GM18508 (cell line): Measurements from ENCODE around the gene ASPG.
"Not testable (repeated sequence)": the region's sequence is repeated elsewhere in the genome, so short reads cannot be mapped to it uniquely, and the experiment has no call there.

Experiments used
- ATAC-seq: cut with Tn5 transposase; IDR thresholded peaks from one replicate; pipeline ENCODE4 v1.9.1; 2021; ENCODE audit warnings: moderate number of reproducible peaks; ENCODE audit not compliant: insufficient read depth, unreplicated experiment

ASPG gene

DNA sequence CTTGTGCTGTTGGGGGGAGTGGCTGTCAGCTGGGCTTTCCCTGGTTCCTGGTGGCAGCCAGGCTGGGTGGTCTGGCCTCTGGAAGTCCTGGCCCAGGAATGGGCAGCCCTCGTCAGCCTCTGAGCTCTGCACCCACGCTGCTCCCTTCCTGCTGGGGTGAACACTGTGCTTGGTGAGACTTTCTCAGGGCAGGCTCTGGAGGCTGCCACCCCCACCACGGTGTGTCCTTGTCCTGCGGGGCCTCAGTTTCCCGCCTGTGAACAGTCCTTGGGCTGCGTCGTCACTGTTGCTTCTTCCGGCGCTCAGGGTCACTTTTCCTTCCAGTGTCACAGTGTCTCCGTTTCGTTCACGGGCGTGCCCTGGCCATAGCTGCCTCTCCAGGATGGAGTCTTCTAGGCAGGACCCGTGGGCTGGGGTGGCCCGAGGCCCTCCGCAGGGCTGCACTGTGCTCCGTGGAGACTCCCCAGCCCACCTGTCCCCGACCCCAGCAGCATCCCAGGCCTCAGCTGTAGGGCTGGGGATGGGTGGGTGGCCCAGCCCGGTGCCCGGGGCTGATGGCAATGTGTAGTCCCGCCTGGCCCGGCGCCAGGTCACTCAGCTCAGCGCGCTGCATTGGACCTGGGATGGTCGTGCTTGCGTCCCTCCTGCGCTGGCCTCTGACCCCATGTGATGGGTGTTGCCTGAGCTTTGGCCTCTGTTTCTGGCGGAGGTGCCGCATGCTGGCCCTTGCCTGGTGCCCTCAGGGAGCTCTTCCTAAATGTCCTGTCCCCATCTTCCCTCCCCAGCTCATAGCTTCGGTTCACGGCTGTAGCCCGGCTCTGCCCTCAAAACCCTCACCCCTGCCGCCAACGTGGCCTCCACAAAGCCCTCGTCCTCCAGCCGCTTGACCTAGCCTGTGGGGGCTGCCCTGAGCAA, 59.7 kb downstream of the ASPG start:
- ATAC-seq, result no peak

DNA sequence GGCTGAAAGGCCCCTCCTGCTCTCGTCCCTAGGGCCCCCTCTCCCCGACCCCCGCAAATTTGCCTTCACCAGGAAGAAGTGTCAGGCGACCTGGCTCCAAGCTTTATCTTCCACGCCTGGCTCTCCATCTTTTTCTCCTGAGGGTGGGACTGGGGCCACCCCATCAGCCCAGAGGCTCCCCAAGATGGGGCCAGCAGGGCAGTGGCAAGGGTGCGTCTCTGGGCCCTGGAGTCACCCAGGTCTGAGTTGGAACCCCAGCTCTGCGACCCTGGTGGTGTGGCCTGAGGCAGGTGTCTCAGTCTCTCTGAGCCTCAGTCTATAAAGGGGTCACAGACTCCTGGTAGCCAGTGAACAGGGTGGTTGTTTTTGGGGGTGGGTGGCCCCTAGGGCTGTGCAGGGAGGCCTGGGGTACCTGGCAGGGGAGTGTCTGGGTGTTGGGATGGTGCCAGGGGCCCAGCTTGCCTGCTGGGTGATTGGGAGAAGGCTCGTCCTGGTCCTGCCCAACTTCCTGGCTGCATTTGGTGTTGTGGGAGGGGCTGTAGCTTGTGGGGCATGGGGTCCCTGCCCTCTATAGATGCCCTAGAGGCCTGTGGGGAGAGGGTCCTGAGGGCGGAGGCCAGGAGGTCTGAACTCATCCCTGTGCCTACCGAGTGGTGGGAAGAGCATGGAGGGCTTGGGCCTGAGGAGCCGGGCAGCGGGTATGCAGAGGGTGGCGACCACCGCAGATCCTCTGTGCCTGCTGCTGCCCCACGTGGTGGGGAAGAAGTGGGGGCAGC, 60.5 kb downstream of the ASPG start:
- no peak for ATAC-seq

DNA sequence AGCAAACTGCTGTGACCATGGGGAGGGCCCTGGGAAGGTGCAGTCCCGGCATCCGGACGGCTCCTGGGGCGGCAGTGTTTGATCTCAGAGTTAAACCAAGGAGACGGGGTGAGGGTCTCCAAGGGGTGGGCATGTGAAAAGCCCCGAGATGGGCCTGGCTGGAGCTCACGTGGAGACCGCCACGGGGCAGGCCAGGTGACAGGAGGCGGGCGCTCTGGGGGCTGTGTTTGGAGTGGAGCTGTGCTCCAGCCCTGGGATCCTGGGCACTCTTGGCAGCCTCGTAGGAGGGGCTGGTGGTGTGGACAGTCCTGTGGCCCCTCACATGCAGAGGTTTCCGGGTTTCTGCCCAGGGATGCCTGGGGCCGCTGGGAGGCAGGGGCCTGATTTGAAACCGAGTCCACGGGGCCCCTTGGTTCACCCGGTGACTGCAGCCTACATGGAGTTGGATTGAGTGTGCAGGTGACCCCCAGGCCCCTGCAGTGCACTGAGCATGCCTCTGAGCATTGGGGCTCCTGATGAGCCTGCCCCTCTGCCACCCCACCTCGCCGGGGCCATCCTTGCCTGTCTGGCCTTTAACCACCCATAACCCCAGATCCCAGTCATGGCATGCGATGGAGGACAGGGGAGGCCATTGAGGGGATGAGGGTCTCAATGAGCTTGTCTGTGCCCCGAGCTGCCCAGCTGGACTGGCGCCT, 61.3 kb downstream of the ASPG start:
- no peak for ATAC-seq

DNA sequence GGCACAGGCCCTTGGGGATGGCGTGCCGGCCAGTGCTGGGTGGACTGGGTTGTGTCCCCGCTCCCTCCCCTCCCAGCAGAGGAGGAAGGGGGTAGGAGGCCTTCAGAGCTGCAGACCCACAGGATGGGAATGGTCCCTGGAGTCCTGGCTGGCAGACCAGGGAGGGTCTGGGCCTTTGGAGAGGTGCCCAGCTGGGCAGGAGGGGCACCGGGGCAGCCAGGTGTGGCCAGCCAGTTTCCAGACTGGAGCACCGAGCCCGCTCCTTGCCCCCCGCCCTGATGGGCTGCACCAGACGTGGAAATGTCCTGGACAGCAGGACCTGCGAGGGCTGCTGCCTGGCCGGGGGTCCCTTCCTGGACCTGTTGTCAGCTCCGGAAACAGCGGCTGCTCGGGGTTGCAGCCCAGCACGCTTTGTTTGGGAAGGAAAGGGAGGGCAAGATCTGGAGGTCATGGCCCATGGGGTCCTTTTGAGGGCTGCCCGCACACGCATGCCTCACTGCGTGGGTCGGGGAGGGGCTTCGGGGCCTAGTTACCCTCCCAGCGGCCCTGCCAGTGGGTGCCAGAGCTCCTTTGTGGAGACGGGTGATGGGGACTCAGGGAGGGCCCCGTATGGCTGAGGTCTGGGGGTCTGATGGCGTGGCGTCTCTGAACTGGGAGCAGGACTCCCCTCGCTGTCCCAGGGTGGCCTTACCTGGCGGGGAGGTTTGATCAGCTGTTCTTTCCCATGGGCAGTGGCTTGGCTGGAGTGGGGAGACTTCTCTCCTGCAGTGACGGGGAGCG, 62.0 kb downstream of the ASPG start:
- ATAC-seq, result no peak

DNA sequence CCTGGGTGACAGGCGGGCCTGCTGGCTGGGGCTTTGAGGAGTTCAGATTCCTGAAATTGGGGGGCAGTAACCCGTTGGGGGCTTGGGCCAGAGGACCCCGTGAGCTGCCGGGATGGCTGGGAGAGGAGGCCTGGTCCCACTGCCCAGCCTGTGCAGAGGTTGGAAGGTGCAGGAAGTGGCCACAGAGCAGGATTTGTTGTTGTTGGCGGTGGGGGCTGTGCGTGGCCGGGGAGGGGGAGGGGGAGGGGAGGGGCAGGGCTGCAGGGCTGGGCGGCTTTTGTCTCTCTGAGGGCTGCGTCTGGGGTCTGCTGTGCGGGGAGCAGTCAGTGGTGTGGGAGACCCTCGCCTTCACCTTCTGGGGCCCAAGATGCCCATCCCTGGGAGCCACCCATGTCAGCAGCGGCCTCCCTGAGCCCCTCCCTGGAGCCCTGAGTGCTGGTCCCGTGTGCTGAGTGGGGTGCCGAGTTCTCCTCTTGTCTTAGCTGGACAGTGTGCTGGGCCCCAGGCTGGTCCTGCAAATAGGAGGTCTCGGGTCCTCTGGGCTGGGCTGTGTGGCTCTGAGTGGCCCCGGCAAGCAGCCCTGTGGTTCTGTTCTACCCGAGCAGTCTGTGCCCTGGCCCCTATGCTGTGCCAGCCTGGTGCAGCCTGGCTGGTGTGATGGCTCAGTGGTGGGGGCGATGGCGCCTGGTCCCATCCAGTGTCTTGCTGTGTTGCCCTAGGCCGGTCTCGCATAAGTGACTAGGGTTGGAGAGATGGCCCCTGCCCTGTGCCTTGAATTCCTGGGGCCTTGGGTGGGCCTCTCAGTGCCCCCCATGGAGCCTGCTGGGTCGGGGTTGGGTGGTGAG, 63.2 kb downstream of the ASPG start:
- ATAC-seq, result no peak

DNA sequence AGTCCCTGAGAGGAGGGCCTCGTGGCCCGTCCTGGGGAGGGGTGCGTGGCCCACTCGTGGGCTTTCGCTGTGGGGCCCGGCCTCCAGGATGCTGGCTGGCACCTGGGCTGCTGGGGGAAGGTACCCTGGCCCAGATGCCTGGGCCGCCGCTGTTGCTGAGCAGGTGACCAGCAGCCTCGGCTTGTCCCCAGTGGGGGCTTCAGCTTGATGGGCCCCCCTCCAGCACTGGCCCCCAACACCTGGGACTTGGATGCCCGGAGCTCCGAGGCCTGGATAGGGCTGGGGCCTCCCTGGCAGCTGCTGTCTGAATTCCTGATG, 63.7 kb downstream of the ASPG start:
- no peak for ATAC-seq

DNA sequence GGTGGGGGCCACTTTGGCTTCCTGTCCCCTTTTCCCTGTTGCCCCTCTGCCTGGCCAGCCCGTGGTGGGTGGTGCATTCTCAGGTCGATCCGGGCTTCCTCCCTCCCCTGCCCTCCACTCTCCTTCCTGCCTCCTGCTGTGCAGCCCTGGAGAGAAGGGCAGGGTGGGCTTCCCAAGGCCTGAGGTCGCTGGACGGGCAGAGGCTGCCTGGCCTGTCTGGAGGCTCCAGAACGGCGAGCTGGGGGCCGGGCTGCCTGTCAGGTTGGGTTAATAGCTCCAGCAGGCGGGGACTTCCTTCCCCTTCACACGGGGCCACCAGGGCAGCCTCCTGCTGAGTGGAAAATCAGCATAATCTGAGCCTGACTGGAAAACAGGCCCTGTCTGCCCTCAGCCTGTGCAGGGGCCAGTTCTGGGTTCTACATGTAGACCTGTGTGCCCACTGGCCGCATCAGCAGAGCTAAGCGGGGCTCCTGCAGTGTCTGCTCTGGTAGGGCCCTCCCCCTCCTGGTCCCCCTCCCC, 64.2 kb downstream of the ASPG start:
- ATAC-seq, result no peak

DNA sequence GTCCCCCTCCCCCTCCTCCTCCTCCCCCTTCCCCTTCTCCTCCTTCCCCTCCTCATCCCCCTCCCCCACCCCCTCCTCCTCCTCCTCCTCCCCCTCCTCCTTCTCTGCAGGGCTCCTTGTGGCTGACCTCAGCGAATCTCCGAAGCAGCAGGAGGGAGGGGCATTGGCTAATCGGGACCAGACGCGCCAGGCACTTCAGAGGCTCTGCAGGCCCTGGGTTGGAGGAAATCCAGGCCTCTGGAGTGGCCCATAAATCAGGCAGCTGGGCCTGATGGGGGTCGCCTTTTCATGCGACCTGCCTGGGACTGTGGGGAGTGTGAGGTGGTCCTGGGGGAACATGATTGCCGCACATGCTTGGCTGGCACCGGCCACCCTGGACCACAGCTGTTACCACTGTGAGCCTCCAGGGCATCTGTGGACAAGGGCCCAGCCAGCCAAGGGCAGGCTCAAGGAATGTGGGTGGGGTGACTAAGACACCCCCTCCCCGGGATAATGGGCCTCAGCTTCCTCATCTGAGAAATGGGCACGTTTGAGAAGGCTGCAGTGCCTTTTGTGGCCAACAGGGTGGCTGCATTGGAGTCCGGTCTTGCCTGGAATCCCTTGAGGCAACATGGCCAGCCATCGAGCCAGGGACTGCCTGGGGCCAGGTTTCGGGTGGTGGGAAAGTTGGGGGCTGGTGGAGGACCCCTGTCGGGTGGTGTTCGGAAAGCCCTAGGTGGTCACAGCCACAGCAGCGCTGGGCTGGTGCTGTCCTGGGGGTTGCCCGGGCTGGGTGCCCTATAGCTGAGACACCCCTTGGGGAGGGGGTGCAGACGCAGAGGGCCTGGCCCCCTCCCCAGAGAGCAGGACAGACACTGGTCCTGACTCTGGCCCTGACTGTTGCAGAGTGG, 64.9 kb downstream of the ASPG start:
- ATAC-seq, result no peak

DNA sequence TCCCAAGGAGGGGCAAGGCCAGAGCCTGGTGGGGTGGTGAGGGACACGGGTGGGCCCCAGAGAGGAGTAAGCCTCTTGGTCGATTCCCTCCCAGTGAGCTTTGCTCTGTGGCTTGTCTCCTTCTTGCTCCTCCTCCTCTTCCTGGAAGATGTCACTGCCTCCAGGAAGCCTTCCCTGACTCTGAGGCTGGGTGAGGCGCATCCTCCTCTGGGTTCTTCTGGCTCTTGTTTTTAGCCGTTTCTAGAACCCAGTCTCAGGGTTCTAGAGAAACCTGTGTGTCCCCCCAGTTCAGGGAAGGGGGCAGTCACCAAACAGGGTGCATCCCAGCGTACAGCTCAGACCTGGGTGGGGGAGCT, 65.5 kb downstream of the ASPG start:
- ATAC-seq, result no peak

DNA sequence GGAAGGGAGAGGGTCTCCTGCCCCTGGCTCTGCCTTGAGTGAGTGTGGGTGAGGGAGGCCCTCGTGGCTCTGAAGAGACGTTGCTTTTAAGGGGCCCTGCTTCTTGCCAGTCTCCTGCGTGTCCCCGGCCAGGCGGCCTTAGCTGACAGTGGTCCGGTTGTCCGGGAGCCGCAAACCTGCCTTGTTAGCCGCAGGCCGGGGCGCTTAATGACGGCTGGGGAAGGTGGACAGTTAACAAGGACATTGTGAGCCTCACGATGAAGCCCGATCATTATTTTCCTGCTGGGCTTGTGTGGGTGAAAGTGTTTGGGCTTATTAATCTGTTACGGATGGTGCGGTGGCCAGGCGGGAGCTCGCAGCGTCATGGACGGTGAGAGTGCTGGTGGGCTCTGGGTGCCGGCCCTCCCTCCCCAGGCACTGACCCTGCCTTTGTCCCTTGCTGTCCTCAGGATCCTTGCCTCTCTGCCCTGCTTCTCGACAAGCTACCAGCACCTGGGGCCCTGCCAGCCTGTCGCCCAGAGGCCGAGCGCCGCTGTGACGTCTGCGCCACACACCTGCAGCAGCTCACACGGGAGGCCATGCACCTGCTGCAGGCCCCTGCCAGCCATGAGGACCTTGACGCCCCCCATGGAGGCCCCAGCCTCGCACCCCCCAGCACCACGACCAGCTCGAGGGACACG, 66.2 kb downstream of the ASPG start:
- no peak for ATAC-seq

DNA sequence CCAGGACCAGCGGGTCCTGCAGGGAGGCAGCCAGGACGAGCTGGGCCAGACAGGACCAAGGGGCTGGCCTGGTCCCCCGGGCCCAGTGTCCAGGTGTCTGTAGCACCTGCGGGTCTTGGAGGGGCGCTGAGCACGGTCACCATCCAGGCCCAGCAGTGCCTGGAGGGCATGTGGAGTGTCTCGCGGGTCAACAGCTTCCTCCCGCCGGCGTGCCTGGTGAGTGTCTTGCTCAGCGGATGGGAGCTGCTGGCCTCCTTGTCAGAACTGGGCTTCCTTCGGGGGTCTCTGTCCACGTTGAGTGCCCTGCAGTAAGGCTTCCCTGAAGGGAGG, 66.7 kb downstream of the ASPG start:
- ATAC-seq, result no peak

DNA sequence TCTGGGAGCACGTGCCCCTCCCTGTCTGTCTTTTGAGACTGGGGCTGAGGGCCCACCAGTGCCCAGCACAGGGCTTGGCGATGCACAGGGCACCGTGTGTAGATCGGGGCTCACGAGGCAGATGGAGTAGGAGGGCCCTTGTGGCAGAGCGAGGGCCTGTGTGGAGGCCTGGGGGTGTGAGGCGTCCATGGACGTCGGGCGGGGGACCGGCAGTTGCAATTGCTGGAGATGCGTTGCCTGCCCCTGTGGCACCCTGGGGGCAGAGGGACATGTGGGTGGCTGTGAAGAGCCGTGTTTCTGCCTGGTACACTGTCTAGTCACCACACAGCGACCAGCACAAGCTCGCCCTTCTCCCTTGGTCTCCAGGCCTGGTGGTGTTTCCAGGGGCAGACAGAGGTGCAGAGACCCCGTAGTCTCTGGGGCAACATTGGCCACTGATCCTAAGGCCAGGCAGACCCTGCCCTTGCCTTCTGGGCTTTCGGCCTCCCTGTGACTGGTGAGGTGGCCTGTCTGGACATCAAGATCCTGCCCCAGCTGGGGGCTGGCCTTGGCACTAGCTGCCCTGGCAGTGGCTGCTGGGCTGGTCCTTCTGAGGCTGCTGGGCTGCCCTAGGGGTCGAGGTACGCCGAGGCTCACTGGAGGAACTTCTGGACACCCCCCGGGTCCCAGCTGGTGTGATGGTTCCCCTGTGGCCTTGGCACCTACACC, 67.3 kb downstream of the ASPG start:
- no peak for ATAC-seq

DNA sequence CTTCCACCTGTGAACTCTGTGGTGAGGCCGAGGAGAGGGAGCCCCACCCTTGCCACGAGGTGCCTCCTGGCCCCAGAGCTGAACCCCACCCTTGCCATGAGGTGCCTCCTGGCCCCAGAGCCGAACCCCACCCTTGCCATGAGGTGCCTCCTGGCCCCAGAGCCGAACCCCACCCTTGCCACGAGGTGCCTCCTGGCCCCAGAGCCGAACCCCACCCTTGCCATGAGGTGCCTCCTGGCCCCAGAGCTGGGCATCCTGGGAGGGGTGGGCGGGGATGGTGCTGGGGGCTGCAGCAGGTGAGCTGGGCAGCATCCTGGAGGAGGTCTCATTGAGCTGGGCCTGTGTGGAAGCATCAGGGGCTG, 67.9 kb downstream of the ASPG start:
- ATAC-seq, result not testable (repeated sequence)

DNA sequence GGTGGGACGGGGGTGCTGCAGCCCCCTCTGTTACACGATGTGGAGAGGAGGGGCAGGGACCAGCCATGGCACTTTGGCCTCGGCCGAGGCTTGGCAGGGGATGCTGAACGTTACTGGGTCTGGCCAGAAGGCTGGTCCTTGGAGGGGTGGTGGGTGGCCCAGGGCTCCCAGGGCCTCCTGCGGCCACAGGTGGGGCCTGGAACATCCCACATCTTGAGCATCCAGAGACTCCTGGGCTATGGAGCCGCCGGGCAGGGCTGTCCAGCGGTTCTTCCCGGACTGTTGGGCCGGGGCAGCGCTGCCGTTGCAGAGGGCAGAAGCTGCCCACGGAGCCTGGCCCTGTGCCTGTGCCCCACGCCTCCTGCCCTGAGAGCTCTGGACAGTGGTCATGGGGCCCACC, 68.7 kb downstream of the ASPG start:
- ATAC-seq, result no peak

DNA sequence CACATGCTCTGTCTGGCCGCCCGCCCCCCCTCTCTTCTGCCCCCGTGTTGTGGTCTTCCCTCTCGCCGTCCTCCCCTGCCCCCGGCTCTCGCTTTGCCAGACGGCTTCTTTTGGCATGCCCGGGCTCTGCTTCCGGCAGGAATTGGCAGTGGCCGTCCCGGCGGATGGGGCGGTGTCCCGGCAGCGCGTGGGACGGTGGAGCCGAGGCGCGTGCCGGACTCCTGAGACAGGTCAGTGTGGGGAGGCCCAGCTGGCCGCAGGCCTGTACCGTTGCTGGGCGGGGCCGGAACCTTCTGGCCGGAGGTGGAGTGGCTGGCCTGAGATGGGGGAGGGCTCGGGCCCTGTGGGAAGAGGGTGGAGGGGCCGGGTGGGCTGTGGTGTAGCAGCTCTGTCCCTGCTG, 70.0 kb downstream of the ASPG start:
- no peak for ATAC-seq

DNA sequence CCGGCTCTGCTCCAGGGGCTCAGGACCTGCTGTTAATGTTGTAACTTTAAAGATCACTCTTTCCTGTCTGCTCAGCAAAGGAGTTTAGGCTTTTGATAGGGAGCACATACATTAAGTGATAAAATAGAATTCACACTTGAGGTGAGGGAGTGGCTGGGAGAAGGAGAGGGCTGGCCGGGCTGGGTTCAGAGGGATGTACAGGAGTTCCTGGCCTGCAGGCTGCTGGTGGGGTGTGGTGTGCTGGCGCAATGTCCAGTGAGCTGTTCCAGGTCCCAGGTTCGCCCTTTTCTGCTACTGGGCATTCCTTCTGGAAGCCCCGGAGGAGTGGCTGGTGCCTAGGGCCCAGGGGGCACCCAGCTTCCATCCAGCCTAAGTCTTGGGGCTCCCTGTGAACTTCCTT, 70.6 kb downstream of the ASPG start:
- no peak for ATAC-seq
